ENCODE measurements around the gene SH3GLB2. TPM values are rescaled to one million over a fixed set of nuclear protein-coding genes. Genes with fewer than 3 reads are reported as not detected.
A peak's percentile ranks its signal among the peaks of the same experiment; 100 is the strongest.

Gene SH3GLB2
- total and polyA plus RNA-seq, 7 experiments from 2014 or later, result 22.5 to 106 (median 82.5) TPM

DNA sequence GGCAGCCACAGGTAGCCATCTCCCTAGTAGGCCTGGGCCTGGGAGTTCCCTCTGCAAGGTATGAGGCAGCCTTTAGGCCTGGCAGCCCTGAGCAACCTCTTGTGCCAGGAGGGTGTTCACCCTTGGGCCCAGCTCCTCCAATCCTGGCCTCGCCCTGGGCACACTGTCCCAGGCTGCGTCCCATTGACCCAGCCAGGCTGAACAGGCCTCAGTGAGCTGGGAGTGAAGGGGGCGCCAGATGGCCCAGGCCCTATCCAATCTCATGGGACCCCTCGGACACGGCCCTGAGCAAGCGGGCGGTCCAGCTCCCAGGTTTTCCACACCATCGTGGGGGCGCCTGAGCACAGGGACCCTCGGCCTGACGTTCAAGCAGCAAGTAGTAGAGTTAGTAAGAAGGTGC lies 14.5 kb downstream of the SH3GLB2 start:
- Mint-ChIP-seq H3K36me3 (peaks cover 0 to 6% (median 2%) of the 10 kb centered on the region in 5 donors), H3K4me1 (peaks cover 0 to 3% (median 0%) of the 10 kb centered on the region in 7 donors), H3K4me3 (no peak overlapping the region), H3K9me3 (no peaks in the 10 kb centered on the region), H3K27me3 (no peaks in the 10 kb centered on the region), H3K27ac (no peak overlapping the region)
- Histone ChIP-seq H3K27ac (ENCODE audit: low read depth, low read length) (no peak overlapping the region), H3K36me3 (ENCODE audit: control insufficient read depth in 2 of 3, insufficient read depth in 3 of 3, low read length in 3 of 3) (peaks cover 0 to 76% (median 19%) of the 10 kb centered on the region in 3 experiments), H3K27me3 (ENCODE audit: control insufficient read depth in 2 of 2, insufficient read depth in 2 of 2, low read length in 2 of 2) (no peaks in the 10 kb centered on the region), H3K9me3 (ENCODE audit: control insufficient read depth in 2 of 3, low read length in 3 of 3) (no peaks in the 10 kb centered on the region), H3K4me3 (ENCODE audit: low read length) (no peak overlapping the region), H3K4me1 (ENCODE audit: control insufficient read depth in 2 of 2, insufficient read depth in 2 of 2, low read length in 2 of 2) (no peaks in the 10 kb centered on the region)
- ATAC-seq (no peak), DNase-seq (no peak)
- intact Hi-C loops (cut with micrococcal nuclease), result no loop called here
- ChIA-PET CTCF (no interaction called here), POLR2A (no interaction called here)

DNA sequence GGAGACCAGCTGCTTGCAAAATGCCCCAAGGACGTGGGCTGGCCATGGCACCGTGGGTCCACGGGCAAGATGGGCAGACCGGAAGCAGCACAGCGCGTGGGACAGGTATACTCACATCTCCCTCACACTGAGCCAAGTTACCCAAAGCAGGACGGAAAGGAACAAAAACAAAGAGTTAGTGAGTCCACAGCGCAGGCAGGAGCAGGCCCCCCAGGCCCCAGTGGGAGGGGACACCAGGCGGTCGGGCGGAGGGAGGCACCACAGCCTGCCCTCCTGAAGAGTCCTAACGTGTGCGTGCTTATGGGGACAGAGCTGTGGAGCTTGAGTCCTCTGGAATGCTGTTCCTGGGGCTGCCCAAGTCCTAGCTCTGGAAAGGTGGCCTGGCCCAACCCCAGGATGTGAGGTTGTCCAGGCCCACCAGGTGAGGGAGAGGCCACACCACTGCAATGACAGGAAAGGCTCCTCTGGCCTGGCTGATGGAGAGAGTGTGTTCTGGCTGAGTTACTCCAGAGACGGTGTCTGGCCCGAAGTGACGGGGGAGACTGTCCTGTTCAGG lies 15.2 kb downstream of the SH3GLB2 start:
- no peaks in the 10 kb centered on the region for H3K4me1 ChIP-seq (ENCODE audit: control insufficient read depth in 2 of 2, insufficient read depth in 2 of 2, low read length in 2 of 2)
- H3K4me3 Mint-ChIP-seq, result no peak overlapping the region
- ChIA-PET CTCF (no interaction called here), POLR2A (no interaction called here)
- ATAC-seq (no peak), DNase-seq (no peak)
- peaks cover 0 to 81% (median 19%) of the 10 kb centered on the region in 3 experiments for H3K36me3 ChIP-seq (ENCODE audit: control insufficient read depth in 2 of 3, insufficient read depth in 3 of 3, low read length in 3 of 3)
- intact Hi-C loops (cut with micrococcal nuclease), result no loop called here
- no peak overlapping the region for H3K27ac Mint-ChIP-seq
- H3K9me3 Mint-ChIP-seq, result no peaks in the 10 kb centered on the region
- H3K9me3 ChIP-seq (ENCODE audit: control insufficient read depth in 2 of 3, low read length in 3 of 3), result no peaks in the 10 kb centered on the region
- H3K27ac ChIP-seq (ENCODE audit: low read depth, low read length), result no peak overlapping the region
- no peaks in the 10 kb centered on the region for H3K27me3 ChIP-seq (ENCODE audit: control insufficient read depth in 2 of 2, insufficient read depth in 2 of 2, low read length in 2 of 2)
- peaks cover 0 to 3% (median 0%) of the 10 kb centered on the region in 7 donors for H3K4me1 Mint-ChIP-seq
- no peak overlapping the region for H3K4me3 ChIP-seq (ENCODE audit: low read length)
- H3K27me3 Mint-ChIP-seq, result no peaks in the 10 kb centered on the region
- peaks cover 0 to 6% (median 2%) of the 10 kb centered on the region in 5 donors for H3K36me3 Mint-ChIP-seq

DNA sequence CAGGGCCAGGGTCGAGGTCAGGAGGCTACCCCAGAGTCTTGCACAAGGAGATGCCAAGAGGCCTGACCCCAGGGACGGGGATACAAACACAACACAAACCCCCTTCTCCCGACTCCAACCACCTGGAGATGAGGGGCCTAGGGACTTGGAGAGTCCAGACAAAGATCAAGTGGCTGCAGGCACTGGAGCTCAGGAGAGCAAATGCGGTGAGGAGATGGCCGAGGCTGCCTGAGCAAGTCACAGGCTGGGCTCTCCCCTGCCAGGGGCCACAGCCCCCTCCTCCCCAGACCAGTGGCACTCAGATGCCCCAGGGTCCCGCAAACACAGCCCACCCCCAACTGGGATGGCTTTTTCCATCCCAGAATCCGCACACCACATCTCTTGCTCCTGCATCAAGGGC lies 15.8 kb downstream of the SH3GLB2 start:
- ATAC-seq (no peak), DNase-seq (no peak)
- Histone ChIP-seq H3K27me3 (ENCODE audit: control insufficient read depth in 2 of 2, insufficient read depth in 2 of 2, low read length in 2 of 2) (no peaks in the 10 kb centered on the region), H3K36me3 (ENCODE audit: control insufficient read depth in 2 of 3, insufficient read depth in 3 of 3, low read length in 3 of 3) (peaks cover 0 to 83% (median 19%) of the 10 kb centered on the region in 3 experiments), H3K4me1 (ENCODE audit: control insufficient read depth in 2 of 2, insufficient read depth in 2 of 2, low read length in 2 of 2) (no peaks in the 10 kb centered on the region), H3K9me3 (ENCODE audit: control insufficient read depth in 2 of 3, low read length in 3 of 3) (no peaks in the 10 kb centered on the region), H3K4me3 (ENCODE audit: low read length) (no peak overlapping the region), H3K27ac (ENCODE audit: low read depth, low read length) (no peak overlapping the region)
- H3K36me3 Mint-ChIP-seq, result peaks cover 0 to 6% (median 3%) of the 10 kb centered on the region in 5 donors
- peaks cover 0 to 3% (median 0%) of the 10 kb centered on the region in 7 donors for H3K4me1 Mint-ChIP-seq
- H3K27me3 Mint-ChIP-seq, result no peaks in the 10 kb centered on the region
- POLR2A ChIA-PET, result no interaction called here
- H3K27ac Mint-ChIP-seq, result no peak overlapping the region
- no peaks in the 10 kb centered on the region for H3K9me3 Mint-ChIP-seq
- CTCF ChIA-PET, result no interaction called here
- no peak overlapping the region for H3K4me3 Mint-ChIP-seq
- intact Hi-C loops (cut with micrococcal nuclease), result no loop called here

DNA sequence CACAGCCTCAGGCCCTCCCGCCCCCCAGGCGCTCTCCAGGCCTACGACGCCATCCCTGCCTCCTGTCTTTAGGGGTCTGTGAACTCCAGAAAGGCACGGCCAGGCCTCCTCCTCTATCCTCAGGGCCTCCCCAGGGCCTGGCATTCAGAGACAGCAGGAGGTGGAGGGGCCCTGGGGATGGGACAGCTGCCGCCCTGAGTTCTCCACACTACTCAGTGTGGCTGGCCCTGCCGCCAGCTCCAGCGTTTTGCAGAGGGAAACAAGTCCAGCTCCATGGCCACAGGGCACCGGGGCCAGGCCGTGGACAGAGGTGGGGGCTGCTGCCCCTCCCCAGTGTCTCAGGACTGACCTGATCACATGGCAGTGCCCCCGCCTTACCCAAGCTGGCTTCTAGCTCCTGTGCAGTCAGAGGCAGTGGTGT lies 16.4 kb downstream of the SH3GLB2 start:
- Mint-ChIP-seq H3K9me3 (no peaks in the 10 kb centered on the region), H3K36me3 (peaks cover 0 to 4% (median 2%) of the 10 kb centered on the region in 5 donors), H3K27ac (peak overlapping the region in 1 of 9 donors; percentile 52), H3K4me1 (peaks cover 0 to 3% (median 0%) of the 10 kb centered on the region in 7 donors), H3K27me3 (no peaks in the 10 kb centered on the region), H3K4me3 (no peak overlapping the region)
- Histone ChIP-seq H3K9me3 (ENCODE audit: control insufficient read depth in 2 of 3, low read length in 3 of 3) (no peaks in the 10 kb centered on the region), H3K27me3 (ENCODE audit: control insufficient read depth in 2 of 2, insufficient read depth in 2 of 2, low read length in 2 of 2) (no peaks in the 10 kb centered on the region), H3K36me3 (ENCODE audit: control insufficient read depth in 2 of 3, insufficient read depth in 3 of 3, low read length in 3 of 3) (peaks cover 0 to 88% (median 19%) of the 10 kb centered on the region in 3 experiments), H3K4me1 (ENCODE audit: control insufficient read depth in 2 of 2, insufficient read depth in 2 of 2, low read length in 2 of 2) (no peaks in the 10 kb centered on the region), H3K27ac (ENCODE audit: low read depth, low read length) (no peak overlapping the region), H3K4me3 (ENCODE audit: low read length) (no peak overlapping the region)
- ATAC-seq, result no peak
- POLR2A ChIA-PET, result no interaction called here
- DNase-seq, result no peak
- CTCF ChIA-PET, result no interaction called here
- intact Hi-C loops (cut with micrococcal nuclease), result no loop called here

DNA sequence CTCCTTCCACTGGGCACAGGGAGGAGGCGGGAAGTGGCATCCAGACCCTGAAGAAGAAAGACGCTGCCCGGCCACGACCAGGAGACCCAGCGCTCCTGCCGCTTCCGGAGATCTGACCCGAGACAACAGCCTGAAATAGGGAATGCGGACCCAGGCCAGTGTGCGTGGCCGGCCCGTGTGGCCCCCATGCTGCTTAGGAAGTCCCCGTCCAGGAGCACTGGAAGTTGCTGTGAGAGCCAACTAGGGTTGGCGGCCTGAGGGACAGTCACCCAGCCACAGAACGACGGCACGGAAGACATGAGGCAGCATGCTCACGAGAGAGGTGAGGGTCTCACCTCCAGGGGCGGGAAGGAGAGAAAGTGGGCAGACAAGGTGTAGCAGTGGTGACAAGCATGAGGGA lies 17.0 kb downstream of the SH3GLB2 start:
- Histone ChIP-seq H3K36me3 (ENCODE audit: control insufficient read depth in 2 of 3, insufficient read depth in 3 of 3, low read length in 3 of 3) (peaks cover 0 to 94% (median 19%) of the 10 kb centered on the region in 3 experiments), H3K4me1 (ENCODE audit: control insufficient read depth in 2 of 2, insufficient read depth in 2 of 2, low read length in 2 of 2) (no peaks in the 10 kb centered on the region), H3K27me3 (ENCODE audit: control insufficient read depth in 2 of 2, insufficient read depth in 2 of 2, low read length in 2 of 2) (no peaks in the 10 kb centered on the region), H3K9me3 (ENCODE audit: control insufficient read depth in 2 of 3, low read length in 3 of 3) (no peaks in the 10 kb centered on the region), H3K4me3 (ENCODE audit: low read length) (no peak overlapping the region), H3K27ac (ENCODE audit: low read depth, low read length) (no peak overlapping the region)
- no peaks in the 10 kb centered on the region for H3K27me3 Mint-ChIP-seq
- ChIA-PET POLR2A (no interaction called here), CTCF (no interaction called here)
- no peak for DNase-seq
- peaks cover 0 to 8% (median 4%) of the 10 kb centered on the region in 5 donors for H3K36me3 Mint-ChIP-seq
- intact Hi-C loops (cut with micrococcal nuclease), result no loop called here
- H3K4me3 Mint-ChIP-seq, result no peak overlapping the region
- no peak overlapping the region for H3K27ac Mint-ChIP-seq
- no peaks in the 10 kb centered on the region for H3K9me3 Mint-ChIP-seq
- H3K4me1 Mint-ChIP-seq, result peaks cover 0 to 4% (median 0%) of the 10 kb centered on the region in 7 donors
- no peak for ATAC-seq

DNA sequence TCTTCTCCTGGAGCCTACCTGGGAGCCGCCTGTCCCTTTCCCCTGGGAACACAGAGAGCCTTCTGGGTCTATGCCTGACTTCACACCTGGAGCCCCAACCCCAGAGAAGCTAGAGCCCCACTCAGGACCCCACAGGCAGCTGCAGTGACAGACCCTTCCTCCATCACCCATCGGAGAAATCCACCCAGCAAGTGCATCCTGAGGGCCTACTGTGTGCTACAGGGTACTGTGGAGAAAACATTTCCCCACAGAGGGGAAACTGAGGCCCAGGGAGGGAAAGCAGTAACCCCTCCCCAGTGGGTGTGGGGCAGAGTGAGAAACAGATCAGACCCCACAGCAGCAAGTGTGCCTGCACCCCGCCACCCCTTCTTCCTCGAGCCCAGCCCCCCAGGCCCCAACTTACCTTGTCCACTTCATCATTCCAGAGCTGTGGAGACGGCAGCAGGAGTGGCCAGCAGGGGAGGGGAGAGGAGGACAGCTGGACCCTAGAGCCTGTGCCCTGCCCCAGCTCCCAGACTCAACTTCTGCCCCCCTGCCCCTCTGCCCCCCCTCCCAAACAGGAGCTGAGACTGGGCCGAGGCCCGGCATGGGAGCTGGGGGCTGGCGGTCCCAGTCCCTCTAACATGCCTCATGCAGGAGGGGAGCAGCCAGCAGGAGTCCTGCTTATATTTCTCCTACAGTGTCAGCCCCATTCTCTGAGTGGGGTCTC lies 17.7 kb downstream of the SH3GLB2 start:
- DNase-seq (no peak), ATAC-seq (no peak)
- no peak overlapping the region for H3K27ac ChIP-seq (ENCODE audit: low read depth, low read length)
- peaks cover 0 to 11% (median 4%) of the 10 kb centered on the region in 5 donors for H3K36me3 Mint-ChIP-seq
- intact Hi-C loops (cut with micrococcal nuclease), result no loop called here
- ChIA-PET CTCF (no interaction called here), POLR2A (no interaction called here)
- peaks cover 0 to 4% (median 0%) of the 10 kb centered on the region in 7 donors for H3K4me1 Mint-ChIP-seq
- H3K27ac Mint-ChIP-seq, result no peak overlapping the region
- H3K9me3 ChIP-seq (ENCODE audit: control insufficient read depth in 2 of 3, low read length in 3 of 3), result no peaks in the 10 kb centered on the region
- H3K27me3 ChIP-seq (ENCODE audit: control insufficient read depth in 2 of 2, insufficient read depth in 2 of 2, low read length in 2 of 2), result no peaks in the 10 kb centered on the region
- H3K4me3 Mint-ChIP-seq, result no peak overlapping the region
- H3K9me3 Mint-ChIP-seq, result no peaks in the 10 kb centered on the region
- H3K4me3 ChIP-seq (ENCODE audit: low read length), result no peak overlapping the region
- H3K36me3 ChIP-seq (ENCODE audit: control insufficient read depth in 2 of 3, insufficient read depth in 3 of 3, low read length in 3 of 3), result peaks cover 0 to 98% (median 19%) of the 10 kb centered on the region in 3 experiments
- H3K27me3 Mint-ChIP-seq, result no peaks in the 10 kb centered on the region
- H3K4me1 ChIP-seq (ENCODE audit: control insufficient read depth in 2 of 2, insufficient read depth in 2 of 2, low read length in 2 of 2), result no peaks in the 10 kb centered on the region

All from naive thymus-derived CD4-positive, alpha-beta T cell (primary cell).